Prostate gland (tissue), 2 donors: ENCODE data around the gene EIPR1. TPM values are rescaled to one million over a fixed set of nuclear protein-coding genes. Genes with fewer than 3 reads are reported as not detected.

Source experiments
- DNase-seq: peaks from one replicate; pipeline ENCODE4 v3.0.0-alpha.2; 2019; ENCODE audit warnings: low spot score
- H3K27ac ChIP-seq, 2 donors: fragments of 200-600 bp; sonication (generic); 2 replicates each; pipeline ENCODE4 v1.5.1; 2017 to 2019
- H3K27me3 ChIP-seq: fragments of 200-600 bp; sonication (generic); replicated peaks from 2 replicates; pipeline ENCODE4 v1.5.1; 2019; ENCODE audit not compliant: insufficient read depth
- H3K36me3 ChIP-seq, 2 donors: fragments of 200-600 bp; sonication (generic); 1 replicate in 1 of 2; 2 replicates in 1 of 2; pipeline versions ENCODE4 v1.5.1 to v1.8.1; 2017 to 2019
- H3K4me1 ChIP-seq: fragments of 200-600 bp; sonication (generic); replicated peaks from 2 replicates; pipeline ENCODE4 v1.5.1; 2019
- H3K4me3 ChIP-seq, 2 donors: fragments of 200-600 bp; sonication (generic); 2 replicates each; pipeline ENCODE4 v1.5.1; 2017 to 2019
- H3K9me3 ChIP-seq: fragments of 200-600 bp; sonication (generic); 2 replicates; pipeline ENCODE4 v1.5.1; 2017
- CTCF ChIP-seq, 4 experiments: fragments of 200-600 bp in 2 of 4; fragments of 450-650 bp in 2 of 4; sonication (generic) in 2 of 4; IDR thresholded peaks; 1 replicate in 3 of 4; 2 replicates in 1 of 4; pipeline ENCODE4 v1.5.1; 2016 to 2019; ENCODE audit warnings: antibody characterized with exemption in 4 of 4, mild to moderate bottlenecking in 2 of 4, moderate library complexity in 2 of 4
- POLR2A ChIP-seq: fragments of 450-650 bp; IDR thresholded peaks from one replicate; pipeline ENCODE4 v1.6.1; 2016; ENCODE audit warnings: antibody characterized with exemption, mild to moderate bottlenecking
- POLR2AphosphoS5 ChIP-seq: sonication (generic); formaldehyde crosslinking; IDR thresholded peaks from one replicate; pipeline ENCODE4 v1.6.1; 2017; ENCODE audit warnings: antibody characterized with exemption
- whole genome bisulfite sequencing: methylation state at CpG from one replicate; pipeline ENCODE4 v1.1.5; 2018; 5-methylcytosine and 5-hydroxymethylcytosine counted together
- intact Hi-C: fragments of 100-400 bp; cut with DNase I; formaldehyde crosslinking; loops from one replicate; pipeline ENCODE4 v1.14.2; 2022
- total RNA-seq, 2 donors: library from RNA; depleted of rRNA; stranded (reverse); fragments of >200 nt; gene quantifications; one replicate each; pipeline ENCODE4 v1.1.0, GENCODE V29; 2016

EIPR1 gene
- total RNA-seq, 2 donors from 2014 or later, result 30.0 to 52.3 TPM

GRCh38 chr2:3262437-3263388 lies 114.9 kb downstream of the EIPR1 start:
- intact Hi-C loops, result no loop called here
- Histone ChIP-seq H3K27ac (no peak overlapping the region), H3K9me3 (no peaks in the 10 kb centered on the region), H3K27me3 (no peaks in the 10 kb centered on the region), H3K4me1 (no peaks in the 10 kb centered on the region), H3K36me3 (no peaks in the 10 kb centered on the region), H3K4me3 (no peak overlapping the region)
- TF ChIP-seq CTCF (IDR thresholded peaks at IDR 0.05) (no peak), POLR2AphosphoS5 (no peak), POLR2A (no peak)
- no peak for DNase-seq
- WGBS, result 96% methylated on average over 18 of the region's 18 CpGs

- DNase-seq, result no peak
- 97% methylated on average over 8 of the region's 8 CpGs for WGBS
These were observed 116.1 kb downstream of the EIPR1 start for GRCh38 chr2:3261511-3261910.

GRCh38 chr2:3260959-3261358 lies 116.7 kb downstream of the EIPR1 start:
- no peak for TF ChIP-seq POLR2A
- no peak for TF ChIP-seq POLR2AphosphoS5
- TF ChIP-seq CTCF (IDR thresholded peaks at IDR 0.05), result no peak
- Histone ChIP-seq H3K9me3 (no peaks in the 10 kb centered on the region), H3K27ac (no peak overlapping the region), H3K4me1 (no peaks in the 10 kb centered on the region), H3K4me3 (no peak overlapping the region), H3K36me3 (no peaks in the 10 kb centered on the region), H3K27me3 (no peaks in the 10 kb centered on the region)
- intact Hi-C loops, result no loop called here
- no peak for DNase-seq
- 95% methylated on average over 6 of the region's 6 CpGs for WGBS

More at GRCh38 chr2:3261511-3261910, 116.1 kb downstream of the EIPR1 start:
- Histone ChIP-seq H3K27me3 (no peaks in the 10 kb centered on the region), H3K4me1 (no peaks in the 10 kb centered on the region), H3K36me3 (no peaks in the 10 kb centered on the region), H3K9me3 (no peaks in the 10 kb centered on the region), H3K4me3 (no peak overlapping the region), H3K27ac (no peak overlapping the region)
- no peak for TF ChIP-seq POLR2A
- TF ChIP-seq POLR2AphosphoS5, result no peak
- TF ChIP-seq CTCF (IDR thresholded peaks at IDR 0.05), result no peak
- intact Hi-C loops, result no loop called here

- Histone ChIP-seq H3K27ac (no peak overlapping the region), H3K9me3 (no peaks in the 10 kb centered on the region), H3K4me1 (no peaks in the 10 kb centered on the region), H3K27me3 (no peaks in the 10 kb centered on the region), H3K36me3 (no peaks in the 10 kb centered on the region), H3K4me3 (no peak overlapping the region)
- DNase-seq, result no peak
- WGBS, result 91% methylated on average over 8 of the region's 8 CpGs
- intact Hi-C loops, result no loop called here
- no peak for TF ChIP-seq CTCF (IDR thresholded peaks at IDR 0.05)
- TF ChIP-seq POLR2AphosphoS5, result no peak
- no peak for TF ChIP-seq POLR2A
These were observed 119.8 kb downstream of the EIPR1 start for GRCh38 chr2:3257826-3258225.

- Histone ChIP-seq H3K4me3 (no peak overlapping the region), H3K4me1 (no peaks in the 10 kb centered on the region), H3K27ac (no peak overlapping the region), H3K27me3 (no peaks in the 10 kb centered on the region), H3K36me3 (no peaks in the 10 kb centered on the region), H3K9me3 (no peaks in the 10 kb centered on the region)
- no peak for DNase-seq
- intact Hi-C loops, result no loop called here
- WGBS, result 73% methylated on average over 14 of the region's 14 CpGs
- no peak for TF ChIP-seq POLR2A
- TF ChIP-seq CTCF (IDR thresholded peaks at IDR 0.05), result no peak
- TF ChIP-seq POLR2AphosphoS5, result no peak
These were observed 120.5 kb downstream of the EIPR1 start for GRCh38 chr2:3257166-3257565.
